HL-60 (cell line): ENCODE data around the gene ZNF133.

Experiments
- CTCF ChIP-seq: IDR thresholded peaks from one replicate; pipeline ENCODE4 v1.5.1; 2011; ENCODE audit warnings: low read length, control low read depth, inconsistent platforms; ENCODE audit not compliant: insufficient read depth
- SPI1 ChIP-seq: IDR thresholded peaks from 2 replicates; pipeline ENCODE4 v1.6.1; 2012; ENCODE audit warnings: low read depth, mild to moderate bottlenecking, borderline replicate concordance

DNA sequence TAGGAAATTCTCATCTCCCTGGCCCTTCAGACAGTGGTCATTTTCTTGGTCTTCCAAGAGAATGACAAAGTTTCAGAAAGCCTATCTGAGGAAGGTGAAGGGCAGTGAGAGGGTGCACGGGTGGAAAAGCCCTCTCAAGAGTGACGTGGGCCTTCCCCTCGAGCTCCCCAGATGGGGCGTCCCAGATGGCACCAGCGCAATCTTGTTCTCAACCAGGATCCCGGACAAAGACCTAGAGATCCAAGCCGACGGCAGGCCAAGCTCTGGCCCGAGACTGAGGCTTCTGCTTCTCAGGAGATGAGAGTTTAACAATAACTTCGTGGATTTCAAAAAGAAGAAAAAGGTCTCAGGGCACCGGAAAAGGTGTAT, 797 bp upstream of the ZNF133 start:
- TF ChIP-seq CTCF (no peak), SPI1 (no peak)
